Measurements from ENCODE around the gene LAMTOR5. TPM values are rescaled to one million over a fixed set of nuclear protein-coding genes. Genes with fewer than 3 reads are reported as not detected.
"Not testable (repeated sequence)": the region's sequence is repeated elsewhere in the genome, so short reads cannot be mapped to it uniquely, and the experiment has no call there.

The LAMTOR5 gene
- total RNA-seq, 1 donor from 2014 or later = 159 TPM

GRCh38 chr1:110426854-110427253 is 19.4 kb upstream of the LAMTOR5 start:
- no peak for DNase-seq (ENCODE audit: low spot score)

- DNase-seq (ENCODE audit: low spot score) = no peak
These were observed 18.2 kb upstream of the LAMTOR5 start for GRCh38 chr1:110425612-110426152.

- no peak for DNase-seq (ENCODE audit: low spot score)
These were observed 17.5 kb upstream of the LAMTOR5 start for GRCh38 chr1:110424699-110425611.

GRCh38 chr1:110420874-110421793 is 13.6 kb upstream of the LAMTOR5 start:
- DNase-seq (ENCODE audit: low spot score) = no peak

GRCh38 chr1:110420023-110420662 is 12.6 kb upstream of the LAMTOR5 start:
- no peak for DNase-seq (ENCODE audit: low spot score)

- no peak for DNase-seq (ENCODE audit: low spot score)
These were observed 11.2 kb upstream of the LAMTOR5 start for GRCh38 chr1:110418729-110419128.

- DNase-seq (ENCODE audit: low spot score) = not testable (repeated sequence)
These were observed 5.6 kb upstream of the LAMTOR5 start for GRCh38 chr1:110413045-110413444.

GRCh38 chr1:110412576-110412975 is 5.1 kb upstream of the LAMTOR5 start:
- peak; percentile 60 for DNase-seq (ENCODE audit: low spot score)

- no peak for DNase-seq (ENCODE audit: low spot score)
These were observed 3.8 kb upstream of the LAMTOR5 start for GRCh38 chr1:110411173-110411735.

- DNase-seq (ENCODE audit: low spot score) = no peak
These were observed 1.8 kb upstream of the LAMTOR5 start for GRCh38 chr1:110409316-110409715.

- DNase-seq (ENCODE audit: low spot score) = no peak
These were observed 994 bp upstream of the LAMTOR5 start for GRCh38 chr1:110408488-110408887.

- DNase-seq (ENCODE audit: low spot score) = not testable (repeated sequence)
These were observed 1.1 kb downstream of the LAMTOR5 start for GRCh38 chr1:110406407-110406806.

GRCh38 chr1:110404401-110404800 is 3.1 kb downstream of the LAMTOR5 start:
- no peak for DNase-seq (ENCODE audit: low spot score)

- no peak for DNase-seq (ENCODE audit: low spot score)
These were observed 3.7 kb downstream of the LAMTOR5 start for GRCh38 chr1:110403805-110404204.

GRCh38 chr1:110396259-110396958 is 11.1 kb downstream of the LAMTOR5 start:
- DNase-seq (ENCODE audit: low spot score) = not testable (repeated sequence)

GRCh38 chr1:110394493-110394820 is 13.0 kb downstream of the LAMTOR5 start:
- DNase-seq (ENCODE audit: low spot score) = no peak

- DNase-seq (ENCODE audit: low spot score) = peak; percentile 64
These were observed 13.6 kb downstream of the LAMTOR5 start for GRCh38 chr1:110393691-110394492.

GRCh38 chr1:110393286-110393685 is 14.2 kb downstream of the LAMTOR5 start:
- DNase-seq (ENCODE audit: low spot score) = no peak

GRCh38 chr1:110390692-110391245 is 16.7 kb downstream of the LAMTOR5 start, which contains the start of gene SLC16A4:
SLC16A4 (minus strand) TSS chr1:110391026; CDS start chr1:110389323, 1,703 bp downstream.
- peak; percentile 41 for DNase-seq (ENCODE audit: low spot score)
